Ectodermal cell (in vitro differentiated cells): ENCODE measurements around the gene FAF2.

Source experiments
- H3K27ac ChIP-seq: 2 replicates; pipeline ENCODE4 v1.7.0; 2013; ENCODE audit warnings: mild to moderate bottlenecking, low read depth, low read length; ENCODE audit not compliant: insufficient read depth, poor library complexity, severe bottlenecking
- H3K27me3 ChIP-seq: 2 replicates; pipeline ENCODE4 v1.7.0; 2013; ENCODE audit warnings: mild to moderate bottlenecking, low read length; ENCODE audit not compliant: insufficient read depth, control insufficient read depth, poor library complexity, severe bottlenecking
- H3K36me3 ChIP-seq: one replicate; pipeline ENCODE4 v1.7.0; 2013; ENCODE audit warnings: low read length; ENCODE audit not compliant: control insufficient read depth, insufficient read depth
- H3K4me1 ChIP-seq: one replicate; pipeline ENCODE4 v1.7.0; 2013; ENCODE audit warnings: low read length; ENCODE audit not compliant: control insufficient read depth, insufficient read depth
- H3K4me3 ChIP-seq: 2 replicates; pipeline ENCODE4 v1.7.0; 2013; ENCODE audit warnings: low read depth, low read length, control low read depth; ENCODE audit not compliant: insufficient read depth
- H3K9me3 ChIP-seq: 2 replicates; pipeline ENCODE4 v1.7.0; 2013; ENCODE audit warnings: mild to moderate bottlenecking, low read length, moderate library complexity; ENCODE audit not compliant: control insufficient read depth
- WGBS, 2 experiments: methylation state at CpG; one replicate each; pipeline ENCODE4 v1.1.7; 2013; ENCODE audit warnings: missing lambda C conversion rate in 2 of 2; 5-methylcytosine and 5-hydroxymethylcytosine counted together

The FAF2 gene

DNA sequence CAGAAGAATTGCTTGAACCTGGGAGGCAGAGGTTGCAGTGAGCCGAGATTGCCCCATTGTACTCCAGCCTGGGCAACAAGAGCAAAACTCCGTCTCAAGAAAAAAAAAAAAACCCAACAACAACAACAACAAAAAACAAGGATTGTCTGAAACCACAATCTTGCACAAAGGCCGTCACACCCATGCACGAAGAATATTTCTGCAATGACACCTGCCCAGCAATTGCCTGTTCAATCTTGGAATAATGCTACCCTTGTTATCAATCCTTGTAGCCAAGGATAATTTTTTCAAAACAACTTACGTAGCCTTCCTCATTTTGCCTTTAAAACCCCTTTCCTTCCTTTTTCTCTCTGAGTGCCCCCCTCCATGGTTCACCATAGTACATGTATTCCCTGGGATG is 28.1 kb upstream of the FAF2 start:
- Histone ChIP-seq H3K27ac (no peak overlapping the region), H3K36me3 (no peaks in the 10 kb centered on the region), H3K4me1 (no peaks in the 10 kb centered on the region), H3K9me3 (no peaks in the 10 kb centered on the region), H3K27me3 (peaks cover 22% of the 10 kb centered on the region), H3K4me3 (no peak overlapping the region)
- WGBS, 2 experiments, result 91 to 94% methylated on average over 5 of the region's 5 CpGs

DNA sequence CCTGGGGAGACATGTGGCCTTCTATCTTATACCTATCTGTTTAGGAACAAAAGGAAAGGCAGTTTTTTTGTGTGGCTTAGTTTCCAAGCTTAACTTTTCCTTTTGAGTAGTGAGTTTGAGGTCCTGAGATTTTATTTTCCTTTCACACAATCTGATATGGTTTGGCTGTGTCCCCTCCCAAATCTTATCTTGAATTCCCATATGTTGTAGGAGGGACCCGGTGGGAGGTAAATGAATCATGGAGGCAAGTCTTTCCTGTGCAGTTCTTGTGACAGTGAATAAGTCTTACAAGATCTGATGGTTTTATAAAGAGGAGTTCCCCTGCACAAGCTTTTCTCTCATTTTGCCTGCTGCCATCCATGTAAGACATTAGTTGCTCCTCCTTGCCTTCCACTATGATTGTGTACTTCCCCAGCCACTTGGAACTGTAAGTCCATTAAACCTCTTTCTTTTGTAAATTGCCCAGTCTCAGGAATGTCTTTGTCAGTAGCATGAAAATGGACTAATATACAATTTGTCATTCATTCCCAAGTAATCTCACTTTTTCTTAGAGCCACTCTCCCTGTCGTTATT is 27.1 kb upstream of the FAF2 start:
- 89 to 92% methylated on average over 2 of the region's 2 CpGs for WGBS, 2 experiments
- Histone ChIP-seq H3K36me3 (no peaks in the 10 kb centered on the region), H3K4me3 (no peak overlapping the region), H3K4me1 (no peaks in the 10 kb centered on the region), H3K27me3 (peaks cover 17% of the 10 kb centered on the region), H3K9me3 (no peaks in the 10 kb centered on the region), H3K27ac (no peak overlapping the region)

DNA sequence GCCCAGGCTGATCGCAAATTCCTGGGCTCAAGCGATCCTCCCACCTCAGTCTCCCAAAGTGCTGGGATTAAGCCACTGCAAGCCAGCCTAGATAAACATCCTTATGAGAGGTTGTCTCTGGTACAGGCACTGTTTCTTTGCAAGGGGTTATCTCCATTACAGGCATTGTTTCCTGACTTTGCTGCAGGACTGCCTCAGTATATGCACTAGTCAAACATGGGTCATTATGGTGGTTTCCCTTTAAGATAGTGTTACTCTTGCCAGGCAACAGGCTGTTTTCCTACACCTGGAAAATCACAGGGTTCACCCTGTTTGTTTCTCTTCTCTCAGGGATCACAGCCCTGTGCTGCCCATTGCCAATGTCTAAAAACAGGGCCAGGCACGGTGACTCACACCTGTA is 24.0 kb upstream of the FAF2 start:
- no peaks in the 10 kb centered on the region for H3K9me3 ChIP-seq
- H3K36me3 ChIP-seq, result no peaks in the 10 kb centered on the region
- WGBS, 2 experiments, result 84 to 88% methylated on average over 3 of the region's 3 CpGs
- H3K4me3 ChIP-seq, result no peak overlapping the region
- no peak overlapping the region for H3K27ac ChIP-seq
- H3K4me1 ChIP-seq, result no peaks in the 10 kb centered on the region
- no peaks in the 10 kb centered on the region for H3K27me3 ChIP-seq

DNA sequence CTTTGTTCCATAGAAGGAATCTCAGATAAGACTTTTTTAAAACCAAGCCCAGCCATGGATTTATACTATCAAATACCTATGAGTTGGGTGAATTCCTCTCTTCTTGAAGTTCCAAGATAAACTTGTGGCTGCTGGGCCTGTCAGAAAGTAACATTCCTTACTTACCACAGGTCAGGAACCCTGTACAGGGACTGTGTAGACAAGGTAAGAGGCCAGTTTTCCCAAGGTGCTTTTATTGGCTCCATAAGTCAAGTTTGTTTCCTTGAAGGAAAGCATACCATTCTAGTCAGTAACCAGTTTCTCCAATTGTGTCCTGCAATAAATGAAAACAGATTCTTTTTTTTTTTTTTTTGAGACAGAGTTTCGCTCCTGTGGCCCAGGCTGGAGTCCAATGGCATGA is 23.0 kb upstream of the FAF2 start:
- no peak overlapping the region for H3K27ac ChIP-seq
- no peaks in the 10 kb centered on the region for H3K27me3 ChIP-seq
- H3K9me3 ChIP-seq, result no peaks in the 10 kb centered on the region
- no peaks in the 10 kb centered on the region for H3K4me1 ChIP-seq
- WGBS, 2 experiments, result 87 to 95% methylated on average over 1 of the region's 1 CpG
- H3K36me3 ChIP-seq, result no peaks in the 10 kb centered on the region
- H3K4me3 ChIP-seq, result no peak overlapping the region

DNA sequence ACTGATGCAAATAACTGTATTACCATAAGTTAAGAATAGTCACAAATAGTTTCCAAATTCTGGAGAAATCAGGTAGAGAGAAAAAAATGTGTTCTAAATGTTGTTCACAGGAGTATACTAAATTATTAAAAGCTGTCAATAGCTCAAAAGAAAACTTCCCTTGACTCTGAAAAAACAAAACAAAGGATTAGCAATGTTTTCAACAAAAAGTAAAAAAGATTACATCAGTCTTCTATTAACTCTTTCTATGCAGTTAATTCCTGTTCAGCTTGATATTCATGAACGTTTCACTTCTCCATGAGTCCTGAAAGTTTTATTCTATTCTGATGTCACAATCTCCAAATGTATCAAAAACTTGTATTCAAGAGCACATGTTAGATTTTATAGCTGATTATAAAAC is 22.4 kb upstream of the FAF2 start:
- WGBS, 2 experiments, result 93 to 100% methylated on average over 1 of the region's 1 CpG
- no peaks in the 10 kb centered on the region for H3K36me3 ChIP-seq
- H3K4me1 ChIP-seq, result no peaks in the 10 kb centered on the region
- no peaks in the 10 kb centered on the region for H3K27me3 ChIP-seq
- H3K27ac ChIP-seq, result no peak overlapping the region
- no peaks in the 10 kb centered on the region for H3K9me3 ChIP-seq
- H3K4me3 ChIP-seq, result no peak overlapping the region

DNA sequence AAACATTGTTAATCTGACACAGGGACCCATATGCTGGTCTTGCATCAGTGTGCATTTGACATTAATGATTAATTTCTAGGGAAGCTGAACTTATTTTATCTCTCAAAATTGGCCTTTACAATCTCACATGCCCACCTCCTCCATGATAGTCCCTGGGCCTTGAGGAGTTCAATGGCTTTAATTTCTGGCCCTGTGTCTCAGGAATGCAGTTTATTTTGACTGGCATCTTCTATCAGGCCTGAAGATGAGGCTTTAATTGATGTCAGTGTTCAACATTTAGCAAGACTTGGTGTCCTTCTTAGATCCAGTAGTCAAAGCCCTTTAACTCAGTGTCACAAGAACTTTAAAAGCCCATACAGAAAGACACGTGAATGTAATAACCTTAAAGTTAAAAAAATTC is 21.3 kb upstream of the FAF2 start:
- H3K27ac ChIP-seq, result no peak overlapping the region
- H3K36me3 ChIP-seq, result no peaks in the 10 kb centered on the region
- no peaks in the 10 kb centered on the region for H3K9me3 ChIP-seq
- no peaks in the 10 kb centered on the region for H3K27me3 ChIP-seq
- WGBS, 2 experiments, result 94 to 100% methylated on average over 1 of the region's 1 CpG
- no peak overlapping the region for H3K4me3 ChIP-seq
- H3K4me1 ChIP-seq, result no peaks in the 10 kb centered on the region

DNA sequence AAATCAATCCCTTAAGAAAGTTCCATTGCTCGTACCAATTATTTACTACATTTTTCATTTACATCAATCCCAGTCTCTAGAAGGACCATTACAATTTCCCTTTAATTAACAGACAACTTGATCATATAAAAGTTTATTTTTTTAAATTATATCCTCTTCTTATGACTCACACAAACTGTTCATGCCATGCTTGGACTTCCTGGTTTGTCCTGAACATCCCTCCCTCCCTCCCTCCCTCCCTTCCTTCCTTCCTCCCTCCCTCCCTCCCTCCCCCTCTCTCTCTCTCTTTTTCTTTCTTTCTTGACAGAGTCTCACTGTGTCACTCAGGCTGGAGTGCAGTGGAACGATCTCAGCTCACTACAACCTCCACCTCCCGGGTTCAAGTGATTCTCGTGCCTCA is 20.2 kb upstream of the FAF2 start:
- Histone ChIP-seq H3K27ac (no peak overlapping the region), H3K9me3 (no peaks in the 10 kb centered on the region), H3K4me3 (no peak overlapping the region), H3K4me1 (no peaks in the 10 kb centered on the region), H3K36me3 (no peaks in the 10 kb centered on the region), H3K27me3 (no peaks in the 10 kb centered on the region)
- 92 to 94% methylated on average over 4 of the region's 4 CpGs for WGBS, 2 experiments

DNA sequence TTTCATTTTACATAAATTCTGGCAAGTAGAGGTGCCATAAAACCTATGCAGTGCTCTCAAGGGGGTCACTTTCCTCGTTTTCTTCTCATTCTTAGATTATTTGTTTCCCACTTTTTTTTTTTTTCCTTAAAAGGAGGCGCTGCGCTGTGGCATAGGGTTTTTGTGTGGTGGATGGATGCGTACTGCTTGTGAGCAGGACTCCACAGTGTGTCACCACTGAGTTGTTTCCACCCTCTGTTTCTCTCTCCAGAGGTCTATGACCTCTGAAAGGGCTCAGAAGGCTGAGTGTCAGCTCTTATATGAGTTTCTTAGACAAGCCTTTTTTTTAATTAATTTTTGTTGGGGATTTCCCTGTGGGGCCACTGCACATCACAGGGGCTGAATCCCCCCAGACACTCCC is 18.2 kb upstream of the FAF2 start:
- 65 to 87% methylated on average over 4 of the region's 4 CpGs for WGBS, 2 experiments

DNA sequence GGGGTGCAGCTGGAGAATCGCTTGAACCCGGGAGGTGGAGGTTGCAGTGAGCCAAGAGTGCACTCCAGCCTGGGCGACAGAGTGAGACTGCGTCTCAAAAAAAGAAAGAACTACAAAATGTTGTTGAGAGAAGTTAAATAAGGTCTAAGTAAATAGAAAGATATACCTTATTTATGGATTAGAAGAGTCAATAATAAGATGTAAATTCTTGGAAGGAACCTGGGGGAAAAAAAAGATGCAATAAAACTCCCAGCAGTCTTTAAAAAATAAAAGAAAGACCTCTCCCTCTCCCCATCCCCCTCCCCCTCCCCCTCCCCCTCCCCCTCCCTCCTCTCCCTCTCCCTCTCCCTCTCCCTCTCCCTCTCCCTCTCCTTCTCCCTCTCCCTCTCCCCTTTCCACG is 15.5 kb upstream of the FAF2 start:
- H3K27me3 ChIP-seq, result no peaks in the 10 kb centered on the region
- 93 to 97% methylated on average over 5 of the region's 5 CpGs for WGBS, 2 experiments
- no peaks in the 10 kb centered on the region for H3K9me3 ChIP-seq
- H3K27ac ChIP-seq, result no peak overlapping the region
- no peaks in the 10 kb centered on the region for H3K4me1 ChIP-seq
- H3K36me3 ChIP-seq, result no peaks in the 10 kb centered on the region
- H3K4me3 ChIP-seq, result no peak overlapping the region

More for the DNA sequence above, 18.2 kb upstream of the FAF2 start:
- no peaks in the 10 kb centered on the region for H3K4me1 ChIP-seq
- H3K27me3 ChIP-seq, result no peaks in the 10 kb centered on the region
- no peaks in the 10 kb centered on the region for H3K36me3 ChIP-seq
- no peaks in the 10 kb centered on the region for H3K9me3 ChIP-seq
- no peak overlapping the region for H3K4me3 ChIP-seq
- no peak overlapping the region for H3K27ac ChIP-seq

DNA sequence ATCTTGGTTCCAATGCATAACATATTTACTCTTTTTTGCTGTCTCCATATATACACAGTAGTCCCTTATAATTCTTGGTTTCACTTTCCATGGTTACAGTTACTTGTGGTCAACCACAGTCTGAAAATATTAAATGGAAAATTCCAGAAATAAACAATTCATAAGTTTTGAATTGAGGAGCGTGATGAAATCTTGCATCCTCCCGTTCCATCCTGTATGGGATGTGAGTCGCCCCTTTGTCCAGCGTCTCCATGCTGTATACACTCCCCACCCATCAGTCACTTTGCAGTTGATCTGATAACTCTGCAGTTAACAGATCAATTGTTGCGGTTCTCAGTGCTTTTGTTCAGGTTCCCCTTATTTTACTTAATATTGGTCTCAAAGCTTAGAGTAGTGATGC is 11.5 kb upstream of the FAF2 start:
- H3K9me3 ChIP-seq, result no peaks in the 10 kb centered on the region
- H3K4me3 ChIP-seq, result no peak overlapping the region
- H3K27ac ChIP-seq, result no peak overlapping the region
- no peaks in the 10 kb centered on the region for H3K36me3 ChIP-seq
- H3K27me3 ChIP-seq, result no peaks in the 10 kb centered on the region
- no peaks in the 10 kb centered on the region for H3K4me1 ChIP-seq
- WGBS, 2 experiments, result 75 to 79% methylated on average over 5 of the region's 5 CpGs
